HG02759 (cell line): ENCODE data around the gene MED15.
"Not testable (repeated sequence)": the region's sequence is repeated elsewhere in the genome, so short reads cannot be mapped to it uniquely, and the experiment has no call there.

Experiments used
- ATAC-seq: cut with Tn5 transposase; IDR thresholded peaks from one replicate; pipeline ENCODE4 v1.9.1; 2021; ENCODE audit warnings: mild to moderate bottlenecking, moderate library complexity; ENCODE audit not compliant: unreplicated experiment

The MED15 gene

DNA sequence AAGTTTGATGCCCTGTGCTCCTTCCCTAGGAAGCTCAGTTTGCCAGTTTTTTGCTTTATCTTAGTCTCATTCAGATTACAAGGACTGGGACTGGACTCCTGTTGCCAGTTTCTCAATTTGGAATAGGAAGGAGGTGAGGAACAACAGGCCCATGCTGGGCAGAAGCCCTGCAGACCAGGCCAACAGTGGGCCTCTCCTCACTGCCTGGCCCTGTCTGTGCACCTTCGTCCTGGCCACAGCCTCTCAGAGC lies 23.7 kb downstream of the MED15 start:
- no peak for ATAC-seq

DNA sequence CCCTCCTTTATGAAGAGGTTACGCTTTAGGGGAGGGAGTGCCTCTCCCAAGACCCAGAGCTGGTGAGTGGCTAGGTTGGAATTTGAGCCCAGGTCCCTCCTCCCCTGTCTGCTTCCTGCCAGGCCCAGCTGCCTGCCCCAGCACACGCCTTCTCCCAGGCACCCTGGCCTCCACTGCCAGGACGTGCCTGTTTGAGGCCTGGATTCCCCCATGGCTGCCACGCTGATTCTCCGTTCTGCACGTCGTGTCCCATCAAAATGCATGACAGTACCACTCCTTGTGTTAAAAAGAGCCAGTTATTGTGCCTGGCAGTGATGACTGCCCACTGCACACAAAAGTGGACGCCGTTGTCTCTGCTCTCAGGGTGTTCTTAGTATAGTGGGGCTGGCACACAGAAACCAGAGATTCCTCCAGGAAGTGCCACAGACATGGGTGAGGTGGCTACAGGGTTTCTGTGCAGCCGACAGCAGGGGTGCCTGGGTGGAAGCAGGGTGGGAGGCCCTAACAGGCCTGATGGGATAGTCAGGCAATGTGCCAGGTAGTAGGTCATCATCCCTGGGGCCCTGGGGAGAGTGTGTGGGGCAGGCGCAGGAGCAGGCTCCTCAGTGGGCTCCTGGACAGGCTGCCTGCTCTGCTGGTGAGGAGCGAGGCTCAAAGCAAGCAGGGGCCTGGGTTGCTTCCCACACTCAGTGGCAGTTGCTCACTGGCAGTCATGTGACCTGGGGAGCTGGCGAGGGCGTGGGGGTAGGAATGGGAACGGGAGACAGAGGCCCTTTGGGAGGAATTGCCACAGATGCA lies 24.2 kb downstream of the MED15 start:
- ATAC-seq, result no peak

DNA sequence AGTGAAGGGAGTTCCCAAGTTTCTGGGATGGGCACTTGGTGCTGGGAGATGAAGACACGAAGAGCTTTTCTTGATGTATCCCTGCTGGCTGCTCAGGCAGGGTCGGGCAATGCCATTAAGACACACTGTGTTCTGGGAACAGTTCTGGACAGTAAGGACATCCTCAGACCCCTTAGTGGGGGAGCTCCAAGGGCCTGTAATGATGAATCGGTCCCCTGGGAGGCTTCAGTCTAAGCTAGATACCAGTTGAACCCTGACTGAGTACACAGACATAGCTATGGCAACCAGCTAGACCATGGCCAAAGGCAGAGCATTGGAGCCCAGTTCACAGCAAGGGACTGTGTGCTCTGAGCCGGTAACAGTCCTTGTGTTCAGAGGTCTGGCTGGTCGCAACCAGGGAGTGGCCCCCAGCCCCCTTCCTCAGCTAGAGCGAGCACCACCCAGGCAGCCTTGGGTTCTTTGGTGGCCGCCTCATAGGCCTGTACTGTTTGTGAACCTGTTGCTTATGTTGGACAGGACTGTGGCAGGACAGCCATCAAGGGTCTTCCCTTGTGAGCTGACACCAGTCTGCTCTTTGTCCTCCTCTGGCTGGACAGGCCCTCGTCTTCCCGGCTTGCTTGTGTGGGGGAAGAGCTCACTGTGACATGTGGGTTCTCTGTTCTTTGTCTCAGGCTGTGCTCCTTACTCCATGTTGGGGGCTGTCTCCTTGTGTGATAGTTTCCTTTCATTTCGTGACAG lies 25.0 kb downstream of the MED15 start:
- ATAC-seq, result no peak

DNA sequence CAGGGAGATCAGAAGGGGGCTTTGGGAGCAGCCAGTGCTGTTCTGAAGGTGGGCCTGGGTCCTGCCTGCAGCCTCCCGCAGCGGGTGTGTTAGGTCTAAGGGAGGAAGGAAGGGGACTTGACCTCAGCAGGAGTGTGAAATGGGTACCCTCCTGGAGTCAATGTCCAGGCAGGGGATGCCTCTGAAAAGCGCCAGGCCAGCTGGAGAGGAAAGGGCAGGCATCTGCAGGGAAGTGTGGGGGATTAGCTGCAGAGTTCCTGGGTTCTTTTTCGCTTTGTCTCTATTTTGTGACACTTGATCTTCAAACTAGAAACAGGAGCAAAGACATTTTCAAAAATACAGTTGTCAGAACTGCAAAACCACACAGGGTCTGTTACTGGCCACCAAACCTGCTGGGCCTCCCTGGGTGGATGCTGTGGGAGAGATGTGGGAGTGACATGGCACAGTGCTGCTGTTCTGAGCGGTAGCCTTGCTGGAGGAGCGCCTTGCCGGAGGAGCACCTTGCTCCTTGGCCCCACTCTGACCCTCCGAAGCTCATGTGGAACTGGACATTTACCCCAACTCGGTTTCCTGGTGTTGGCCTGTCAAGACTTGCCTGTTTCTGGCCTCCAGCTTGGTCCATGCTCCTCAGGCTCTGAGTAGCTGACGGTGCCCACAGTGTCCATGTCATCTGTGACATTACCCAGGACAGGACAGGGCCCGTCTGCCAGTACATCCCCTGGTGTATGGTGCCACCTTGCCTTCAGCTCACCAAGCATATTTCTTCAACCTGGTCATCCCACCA lies 25.9 kb downstream of the MED15 start:
- no peak for ATAC-seq

DNA sequence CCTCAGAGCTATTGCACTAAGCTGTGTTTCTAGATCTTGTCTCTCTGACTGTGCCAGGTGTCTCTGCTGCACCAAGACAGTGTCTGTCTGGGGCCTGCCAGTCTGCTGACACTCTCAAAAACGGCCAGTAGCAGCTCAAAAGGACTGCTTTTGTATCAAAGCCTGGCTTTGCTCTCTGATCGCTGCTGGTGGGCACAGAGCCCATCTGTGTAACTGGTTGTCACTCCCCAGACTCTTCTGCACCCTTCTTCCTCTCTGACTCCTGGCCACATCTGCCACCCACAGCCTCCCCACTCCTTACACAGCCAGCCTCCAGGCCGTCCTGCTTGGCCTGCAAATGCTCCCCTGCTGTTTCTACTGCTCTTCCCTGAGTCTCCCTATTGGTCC lies 26.5 kb downstream of the MED15 start:
- ATAC-seq, result no peak

DNA sequence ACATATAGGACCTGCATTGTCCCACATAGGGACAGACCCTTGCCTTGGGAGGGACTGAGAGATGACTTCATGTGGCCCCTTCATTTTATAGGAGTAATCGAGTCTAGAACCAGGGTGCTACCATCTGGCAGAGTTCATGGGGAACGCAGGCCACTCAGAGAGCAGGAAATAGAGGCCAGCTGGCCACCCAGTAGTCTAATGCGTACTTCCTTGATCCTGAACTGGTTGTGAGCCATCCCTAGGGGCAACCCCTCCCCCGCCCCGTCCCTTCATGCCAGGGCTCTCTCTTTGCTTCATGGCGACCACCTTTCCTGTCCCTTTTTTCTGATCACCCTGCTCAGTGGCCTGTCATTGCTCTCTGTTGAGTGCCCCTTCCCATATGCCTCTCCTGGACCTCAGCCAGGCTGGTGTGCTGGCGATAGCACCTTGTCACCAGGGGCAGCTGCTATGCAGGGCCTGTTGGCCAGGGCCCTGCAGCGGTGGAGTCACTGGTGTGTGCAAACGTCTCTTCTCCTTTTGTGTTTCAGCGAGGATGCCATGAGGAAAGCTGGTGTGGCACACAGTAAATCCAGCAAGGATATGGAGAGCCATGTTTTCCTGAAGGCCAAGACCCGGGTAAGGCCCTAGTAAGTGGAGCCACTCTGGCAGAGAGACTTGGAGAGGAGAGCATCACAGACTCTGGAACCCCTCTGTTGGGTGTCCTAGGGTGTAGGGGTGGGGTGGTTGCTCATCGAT lies 29.3 kb downstream of the MED15 start:
- no peak for ATAC-seq

DNA sequence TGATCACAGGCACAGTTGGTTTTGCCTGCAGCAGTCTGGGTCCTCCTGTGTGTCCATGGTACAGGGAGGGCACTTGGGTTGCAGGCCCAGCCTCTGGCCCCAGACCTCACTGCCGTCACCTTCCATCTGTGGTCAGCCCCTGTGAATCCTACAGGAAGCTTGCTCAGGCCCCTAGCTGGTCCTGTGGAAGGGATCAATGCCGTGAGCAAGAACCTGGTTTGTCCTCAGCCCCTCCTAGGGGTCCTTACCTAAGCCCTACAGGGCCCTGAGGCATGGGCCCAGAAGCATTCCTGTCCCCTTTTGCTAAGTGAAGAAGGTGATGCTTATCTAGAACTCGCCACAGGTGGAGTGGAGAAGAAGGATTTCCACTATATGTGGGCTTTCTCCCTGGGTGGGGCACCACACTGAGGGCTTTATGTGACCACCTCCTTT lies 29.9 kb downstream of the MED15 start:
- no peak for ATAC-seq

DNA sequence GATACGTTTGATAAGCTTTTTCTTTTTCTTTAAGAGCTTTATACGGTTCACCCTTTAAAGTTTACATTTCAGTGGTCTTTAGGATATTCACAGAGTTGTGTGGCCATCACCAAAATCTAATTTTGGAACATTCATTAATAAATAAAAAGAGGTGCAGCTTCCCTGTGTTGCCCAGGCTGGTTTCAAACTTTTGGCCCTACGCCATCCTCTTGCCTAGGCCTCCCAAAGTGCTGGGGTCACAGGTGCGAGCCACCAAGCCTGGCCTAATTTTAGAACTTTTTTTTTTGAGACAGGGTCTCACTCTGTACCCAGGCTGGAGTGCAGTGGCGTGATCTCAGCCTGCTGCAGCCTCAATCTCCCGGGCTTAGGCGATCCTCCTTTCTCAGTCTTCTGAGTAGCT lies 30.6 kb downstream of the MED15 start:
- no peak for ATAC-seq

DNA sequence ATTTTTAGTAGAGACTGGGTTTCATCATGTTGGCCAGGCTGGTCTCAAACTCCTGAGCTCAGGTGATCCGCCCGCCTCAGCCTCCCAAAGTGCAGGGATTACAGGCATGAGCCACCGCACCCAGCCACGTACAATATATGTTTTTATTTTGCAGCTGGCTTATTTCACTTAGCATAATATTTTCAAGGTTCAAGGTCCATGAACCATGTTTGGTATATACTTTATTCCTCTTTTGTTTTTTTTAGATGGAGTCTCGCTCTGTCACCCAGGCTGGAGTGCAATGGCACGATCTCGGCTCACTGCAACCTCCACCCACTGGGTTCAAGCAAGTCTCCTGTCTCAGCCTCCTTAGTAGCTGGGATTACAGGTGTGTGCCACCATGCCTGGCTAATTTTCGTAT lies 31.5 kb downstream of the MED15 start:
- not testable (repeated sequence) for ATAC-seq

DNA sequence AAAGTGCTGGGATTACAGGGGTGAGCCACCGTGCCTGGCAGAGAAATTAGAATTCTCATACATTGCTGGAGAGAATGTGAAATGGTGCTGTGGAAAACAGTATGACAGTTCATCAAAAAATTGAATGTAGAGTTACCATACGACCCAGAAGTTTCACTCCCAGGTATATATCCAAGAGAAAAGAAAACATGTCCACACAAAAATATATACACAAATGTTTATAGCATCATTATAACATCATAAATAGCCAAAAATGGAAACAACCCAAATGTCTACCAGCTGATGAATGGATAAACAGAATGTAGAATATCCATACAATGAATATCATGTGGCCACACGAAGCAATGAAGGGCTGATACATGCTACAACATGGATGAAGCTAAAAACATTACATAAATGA lies 34.6 kb downstream of the MED15 start:
- ATAC-seq, result no peak

DNA sequence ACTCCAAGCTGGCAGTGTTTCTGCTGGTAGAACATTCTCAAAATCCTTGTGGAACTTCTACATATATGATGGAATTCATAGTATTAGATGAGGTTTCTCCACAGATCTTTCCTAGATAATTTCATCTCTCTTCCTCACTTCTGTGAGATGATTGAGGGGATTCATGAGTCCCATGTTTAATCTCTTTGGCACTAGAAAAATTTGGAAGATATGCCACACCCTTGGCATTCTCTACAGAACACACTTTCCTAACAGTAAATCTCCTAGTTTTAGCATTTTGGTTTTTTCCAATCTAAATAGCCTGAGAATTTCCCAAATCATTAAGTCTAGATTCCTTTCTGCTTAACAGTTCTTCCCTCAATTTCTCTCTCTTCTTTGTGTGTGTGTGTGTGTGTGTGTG lies 35.3 kb downstream of the MED15 start:
- ATAC-seq, result no peak

DNA sequence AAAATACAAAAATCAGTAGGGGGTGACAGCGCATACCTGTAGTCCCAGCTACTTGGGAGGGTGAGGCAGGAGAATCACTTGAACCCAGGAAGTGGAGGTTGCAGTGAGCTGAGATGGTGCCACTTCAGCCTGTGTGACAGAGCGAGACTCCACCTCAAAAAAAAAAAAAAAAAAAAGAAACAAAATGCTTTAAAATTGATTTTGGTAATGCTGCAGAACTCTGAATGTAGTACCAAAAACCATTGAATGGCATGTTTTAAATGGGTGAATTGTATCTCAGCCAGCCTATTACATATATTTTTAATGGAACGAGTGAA lies 37.9 kb downstream of the MED15 start:
- not testable (repeated sequence) for ATAC-seq

DNA sequence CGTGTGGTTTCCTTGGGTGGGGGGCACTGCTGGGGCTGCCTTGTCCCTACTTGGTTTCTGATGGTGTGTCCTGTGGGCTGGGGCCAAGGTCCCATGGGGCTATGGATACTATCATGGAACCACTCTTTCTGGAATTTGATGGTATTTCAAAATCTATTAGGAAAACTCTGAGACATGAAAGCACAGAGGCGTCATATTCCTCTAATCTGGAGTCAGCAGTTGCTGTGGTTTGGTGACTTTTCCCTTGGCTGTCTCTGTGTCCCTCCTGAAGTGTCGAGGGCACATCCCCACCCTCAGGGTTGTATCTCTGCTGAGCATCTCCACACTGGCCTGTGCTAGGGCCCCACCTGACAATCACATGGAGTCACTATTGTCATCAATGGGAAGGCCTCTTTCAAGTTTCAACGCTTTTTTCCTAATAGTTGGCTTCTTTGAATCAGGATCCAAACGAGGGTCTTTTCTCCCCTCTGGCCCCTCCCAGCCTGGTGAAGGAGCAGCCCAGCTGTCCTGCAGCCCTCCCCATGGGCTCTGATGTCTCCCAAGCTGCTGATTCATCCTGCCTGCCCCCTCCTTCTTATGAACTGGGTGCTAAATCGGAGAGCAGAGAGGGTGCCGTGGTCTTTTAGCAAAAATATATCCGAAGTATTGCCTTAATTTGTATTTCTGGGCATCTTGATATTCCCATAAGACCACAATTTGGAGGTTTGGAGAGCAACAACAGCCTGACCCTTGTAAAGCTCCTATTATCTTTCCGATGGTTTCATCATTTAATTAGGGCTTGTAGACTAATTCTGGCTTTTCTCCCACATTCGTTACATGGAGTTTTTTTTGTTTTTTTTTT lies 38.5 kb downstream of the MED15 start:
- no peak for ATAC-seq

DNA sequence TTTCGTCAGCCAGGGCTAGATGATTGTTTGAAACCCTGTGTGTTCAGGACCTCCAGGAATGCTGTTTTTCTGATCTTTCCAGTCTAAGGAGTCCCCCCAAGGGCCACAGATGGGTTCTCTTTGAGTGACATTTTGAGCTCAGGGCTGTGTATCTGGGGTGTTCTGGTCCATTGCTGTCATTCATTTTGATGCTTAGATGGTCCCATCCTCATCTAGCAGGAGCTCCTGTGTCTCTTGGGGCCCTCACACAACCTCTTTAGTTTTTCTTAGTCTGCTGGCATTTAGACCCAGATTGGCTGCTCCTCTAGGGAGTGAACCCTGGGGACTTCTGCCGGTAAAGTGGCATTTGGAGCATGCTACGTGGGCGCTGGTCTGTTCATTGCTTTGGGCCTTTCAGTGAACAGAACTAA lies 39.1 kb downstream of the MED15 start:
- no peak for ATAC-seq

DNA sequence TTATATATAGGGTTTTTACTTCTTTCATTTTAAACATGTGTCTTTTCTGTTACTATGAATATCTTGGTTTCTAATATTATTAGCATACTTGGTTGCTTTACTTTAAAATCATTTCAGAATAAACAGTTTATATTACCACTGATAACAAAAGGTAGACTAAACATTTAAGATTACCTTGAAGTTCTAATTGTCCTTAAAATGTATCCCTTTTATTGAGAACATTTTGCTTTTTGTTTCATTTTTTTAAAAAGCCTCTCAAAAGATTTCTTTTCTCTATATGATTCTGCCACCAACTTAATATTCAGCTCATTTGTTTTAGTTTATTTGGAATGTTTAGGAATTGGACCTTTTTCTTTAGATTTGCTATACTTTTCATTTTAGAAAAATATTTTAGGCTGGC lies 39.6 kb downstream of the MED15 start:
- ATAC-seq, result no peak

DNA sequence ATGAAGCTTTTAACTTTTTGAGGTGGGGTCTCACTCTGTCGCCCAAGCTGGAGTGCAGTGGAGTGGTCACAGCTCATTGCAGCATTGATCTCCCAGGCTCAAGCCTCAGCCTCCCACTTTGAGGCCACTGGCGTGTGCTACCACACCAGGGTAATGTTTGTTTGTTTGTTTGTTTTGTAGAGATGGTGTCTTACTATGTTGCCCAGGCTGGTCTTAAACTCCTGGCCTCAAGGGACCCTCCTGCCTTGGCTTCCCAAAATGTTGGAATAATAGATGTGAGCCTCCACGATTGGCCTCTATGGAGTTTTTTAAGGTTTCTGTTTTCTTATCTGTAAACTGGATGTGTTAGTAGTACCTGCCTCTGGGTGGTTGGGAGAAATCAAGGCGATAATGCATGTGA lies 41.4 kb downstream of the MED15 start:
- ATAC-seq, result no peak

DNA sequence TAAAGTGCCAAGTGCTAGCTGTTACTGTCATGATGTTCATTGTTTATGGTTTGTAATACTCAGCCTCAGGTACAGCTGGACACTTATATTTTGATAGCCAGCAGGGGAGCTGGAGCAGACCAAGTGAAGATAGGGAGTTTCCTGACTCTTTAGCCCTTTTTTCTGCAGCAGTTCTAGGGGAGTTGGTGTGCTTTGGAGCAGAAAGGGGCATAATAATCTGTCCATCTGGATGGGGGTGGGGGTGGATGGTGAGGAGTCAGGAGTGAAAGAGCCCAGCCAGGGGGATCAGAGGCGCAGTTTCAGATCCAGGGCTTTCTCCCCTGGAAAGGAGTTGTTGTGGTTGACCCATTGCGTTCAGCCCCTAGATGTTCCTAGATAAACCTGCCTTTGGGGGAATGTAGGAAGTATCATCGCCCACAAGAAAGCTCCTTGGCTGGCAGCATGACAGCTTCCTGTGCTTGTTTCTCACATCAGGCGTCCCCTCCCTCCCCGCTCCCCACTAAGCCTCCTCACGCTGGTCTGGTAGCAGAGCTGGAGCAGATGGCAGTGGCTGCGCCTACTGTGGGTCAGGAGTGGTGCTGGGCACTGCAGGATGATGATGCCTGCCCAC lies 41.9 kb downstream of the MED15 start:
- ATAC-seq, result no peak

DNA sequence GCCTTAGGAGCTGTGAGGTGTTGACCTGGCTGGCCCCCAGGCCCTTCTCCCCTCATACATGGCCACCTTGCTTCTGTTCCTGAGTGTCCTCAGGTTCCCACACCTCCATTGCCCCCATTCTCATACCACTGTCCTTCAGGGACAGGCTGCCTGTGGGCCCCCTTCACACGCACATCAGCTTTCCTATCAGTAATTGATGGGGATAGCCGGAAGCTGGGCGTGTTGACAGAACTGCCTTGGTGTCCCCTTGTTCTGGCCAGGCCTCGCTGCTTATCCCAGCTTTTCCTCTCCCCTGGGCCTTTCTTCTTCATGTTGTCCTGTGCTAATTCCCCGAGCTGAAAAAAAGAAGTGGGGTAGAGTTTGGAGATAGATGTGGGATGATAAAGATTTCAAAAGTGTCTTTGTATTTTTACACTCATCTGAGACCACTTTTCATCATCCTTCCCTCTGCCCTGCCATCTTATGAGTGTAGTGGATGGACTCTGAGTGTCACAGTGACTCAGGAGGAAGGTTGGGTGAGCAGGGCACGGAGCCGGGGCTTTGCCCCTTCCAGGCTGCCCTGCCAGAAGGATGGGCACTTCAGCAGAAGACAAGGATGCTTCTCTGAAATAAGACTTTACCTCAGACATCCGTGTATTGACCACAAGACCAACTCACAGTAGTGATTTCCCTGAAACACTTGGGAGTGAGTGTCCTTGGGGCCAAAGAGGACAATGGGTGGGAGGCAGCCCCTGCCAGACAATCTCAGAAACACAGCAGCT lies 42.8 kb downstream of the MED15 start:
- no peak for ATAC-seq
